A549 (cell line): ENCODE data around the gene SPRYD7.

Source experiments
- CTCF ChIP-seq: fragments of >200 bp; sonication (Bioruptor Twin); formaldehyde crosslinking; IDR thresholded peaks from 3 replicates; pipeline ENCODE4 v1.5.1; 2016
- FOSL2 ChIP-seq, 2 experiments: fragments of 450-650 bp in 1 of 2; fragments of >200 bp in 1 of 2; sonication (Bioruptor Twin) in 1 of 2; formaldehyde crosslinking; IDR thresholded peaks; 2 replicates each; pipeline versions ENCODE4 v1.5.0 to v1.6.1; 2016 to 2020; ENCODE audit warnings: mild to moderate bottlenecking in 1 of 2, moderate library complexity in 1 of 2
- PHF8 ChIP-seq: fragments of 200-600 bp; sonication (generic); IDR thresholded peaks from 2 replicates; pipeline ENCODE4 v1.6.1; 2016; ENCODE audit warnings: low read depth, mild to moderate bottlenecking, antibody characterized with exemption, moderate library complexity, borderline replicate concordance
- RAD21 ChIP-seq, 2 experiments: fragments of >200 bp in 1 of 2; sonication (Bioruptor Twin) in 1 of 2; formaldehyde crosslinking in 1 of 2; IDR thresholded peaks in 1 of 2; conservative IDR thresholded peaks in 1 of 2; 2 replicates in 1 of 2; 3 replicates in 1 of 2; pipeline ENCODE4 v1.6.1; 2012 to 2018; ENCODE audit warnings: inconsistent platforms in 1 of 2
- RCOR1 ChIP-seq: fragments of 150-350 bp; IDR thresholded peaks from 2 replicates; pipeline ENCODE4 v1.6.1; 2014; ENCODE audit warnings: antibody characterized with exemption, low read length, low read depth
- USF2 ChIP-seq: fragments of 450-650 bp; IDR thresholded peaks from 2 replicates; pipeline ENCODE4 v1.6.1; 2014; ENCODE audit warnings: antibody characterized with exemption

DNA sequence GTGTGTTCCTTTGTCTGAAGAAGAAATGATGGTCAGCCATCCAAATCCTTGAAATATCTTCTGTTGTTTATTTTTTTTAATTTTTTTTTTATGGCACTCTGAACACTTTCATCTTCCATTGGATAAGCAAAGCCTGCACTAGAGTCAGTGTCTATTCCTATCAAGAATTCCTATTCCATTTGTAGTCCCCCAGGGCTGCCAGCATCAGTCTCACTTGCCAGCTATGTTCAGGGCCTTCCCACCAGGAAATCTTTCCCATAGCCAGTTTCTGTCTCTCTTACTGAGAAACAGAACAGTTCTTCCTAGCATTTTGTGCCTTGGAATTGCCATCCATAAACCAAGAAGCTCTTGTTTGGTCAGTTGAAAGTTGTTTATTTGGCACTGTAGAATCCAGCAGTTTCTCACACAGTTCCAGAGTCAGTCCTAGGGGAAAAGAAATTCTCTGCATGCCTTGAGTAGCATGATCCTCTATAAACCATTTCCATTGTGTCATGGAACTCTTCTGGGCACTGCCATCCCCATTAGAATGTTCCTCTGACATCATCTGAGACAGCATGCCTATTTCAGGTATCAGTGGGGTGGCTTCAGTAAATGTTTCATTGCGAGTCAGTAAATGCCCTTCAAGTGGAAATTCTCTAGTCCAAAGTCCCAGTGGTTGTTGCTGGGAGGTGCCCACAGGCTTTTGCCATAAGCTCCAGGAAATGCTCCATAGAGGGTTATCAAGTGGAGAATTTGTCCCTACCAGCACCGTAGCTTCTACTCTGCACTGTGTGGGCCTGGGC is 18.7 kb upstream of the SPRYD7 start:
- no peak for TF ChIP-seq CTCF
- TF ChIP-seq FOSL2 (IDR thresholded peaks at IDR 0.05): no peak
- no peak for TF ChIP-seq FOSL2 (CRISPR knock-in tag; IDR thresholded peaks at IDR 0.05)
- TF ChIP-seq RCOR1: no peak
- no peak for TF ChIP-seq PHF8
- no peak for TF ChIP-seq USF2
- no peak for TF ChIP-seq RAD21 (conservative IDR thresholded peaks at IDR 0.05 in 1 of 2, IDR thresholded peaks at IDR 0.05 in 1 of 2)
